GM21576 (cell line): ENCODE results near the gene TBCD.

ENCODE experiments used
- ATAC-seq: cut with Tn5 transposase; IDR thresholded peaks from one replicate; pipeline ENCODE4 v1.9.1; 2021; ENCODE audit warnings: mild to moderate bottlenecking, moderate library complexity; ENCODE audit not compliant: unreplicated experiment

TBCD gene

DNA sequence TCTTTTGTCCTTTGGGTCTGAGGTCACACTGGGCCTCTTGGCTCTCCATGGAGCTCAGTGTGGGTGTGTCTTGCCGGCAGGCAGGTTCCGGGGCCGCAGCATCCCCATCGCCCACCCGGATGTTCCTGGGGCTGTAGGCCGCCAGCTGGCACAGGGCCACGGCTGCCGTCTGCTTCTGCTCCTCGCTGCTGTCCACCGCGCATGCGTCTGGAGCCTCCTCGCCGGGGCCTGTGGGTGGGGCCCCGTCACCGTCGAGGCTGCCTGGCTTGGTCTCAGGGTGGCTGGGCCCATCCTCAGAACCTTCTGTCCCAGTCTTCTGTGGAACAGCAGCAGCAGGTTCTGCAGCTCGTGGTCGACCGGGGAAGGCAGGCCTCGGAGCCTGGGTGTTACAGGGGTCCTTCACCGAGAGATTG lies 78.4 kb downstream of the TBCD start:
- ATAC-seq = no peak

DNA sequence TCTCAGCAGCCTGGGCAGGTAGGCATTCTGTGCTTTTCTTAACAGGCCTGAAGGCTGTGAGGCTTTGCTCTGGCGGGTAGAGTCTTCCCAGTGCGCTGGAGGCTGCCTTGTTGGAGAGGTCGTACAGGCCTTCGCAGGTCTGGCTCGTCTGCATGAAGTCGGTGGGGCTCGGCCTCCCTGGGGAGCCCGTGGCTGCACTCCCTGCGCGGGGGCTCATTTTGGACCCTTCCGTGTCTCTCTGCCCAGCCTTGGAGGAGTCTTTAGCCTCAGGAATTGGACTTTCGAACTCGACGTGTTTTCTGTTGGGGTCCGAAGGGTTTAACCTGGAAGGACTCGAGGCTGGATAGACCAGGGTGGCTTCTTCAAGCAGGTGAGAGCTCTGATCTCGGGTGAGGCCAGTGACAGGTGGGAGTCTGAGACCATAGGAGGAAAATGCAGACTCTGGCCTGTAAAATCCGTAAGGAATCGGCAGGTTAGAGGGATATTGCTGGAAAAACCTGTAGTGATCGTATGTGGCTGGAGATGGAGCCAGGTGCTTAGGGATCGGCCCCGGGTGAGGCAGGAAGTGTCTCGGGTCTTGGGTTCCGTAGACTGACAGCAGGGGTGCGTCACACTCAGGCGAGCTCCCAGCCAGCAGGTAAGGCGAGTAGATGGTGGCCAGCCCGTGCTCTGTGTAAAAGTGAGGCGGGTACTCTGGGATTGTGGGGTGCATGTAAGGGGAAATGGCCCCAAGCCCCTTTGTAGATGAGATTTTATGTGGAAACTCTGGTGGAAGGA lies 79.4 kb downstream of the TBCD start:
- no peak for ATAC-seq

DNA sequence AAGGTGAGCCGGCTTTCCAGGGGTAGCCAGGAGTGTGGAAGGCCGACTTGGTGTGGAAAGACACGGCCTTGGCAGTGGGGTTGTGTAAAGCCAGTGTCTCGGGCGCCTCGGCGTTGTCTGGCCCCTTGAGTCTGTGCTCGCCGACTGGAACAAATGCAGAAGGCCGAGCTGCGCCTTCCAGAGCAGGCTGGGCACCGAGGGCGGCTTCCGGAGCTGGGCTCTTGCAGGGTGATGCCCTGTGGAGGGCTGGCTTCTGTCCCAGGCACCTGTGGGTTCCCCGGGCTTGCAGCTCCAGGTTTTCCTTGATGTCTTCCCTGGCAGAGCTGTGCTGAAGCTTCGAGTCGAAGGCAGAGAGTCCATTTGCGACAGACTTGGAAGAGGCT lies 79.9 kb downstream of the TBCD start:
- ATAC-seq = no peak

DNA sequence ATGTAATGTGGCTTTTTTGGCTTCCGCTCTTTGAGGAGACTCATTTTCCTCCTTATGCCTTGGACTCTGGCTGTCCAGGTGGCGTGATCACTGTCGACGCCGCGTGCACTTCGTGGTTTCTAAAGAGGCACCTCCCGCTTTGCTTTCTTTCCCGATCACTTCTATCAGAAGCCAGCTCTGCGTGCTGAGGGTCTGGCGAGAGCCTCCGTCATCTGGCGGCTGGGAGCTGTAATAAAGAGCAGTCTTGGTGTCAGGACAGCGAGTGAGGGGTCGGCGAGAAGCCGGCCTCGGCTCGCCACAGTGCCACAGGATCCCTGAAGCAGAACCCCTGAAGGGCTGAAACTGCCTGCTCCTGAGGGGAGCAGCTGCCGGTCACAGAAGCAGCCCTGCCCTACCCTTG lies 80.5 kb downstream of the TBCD start:
- ATAC-seq = no peak

DNA sequence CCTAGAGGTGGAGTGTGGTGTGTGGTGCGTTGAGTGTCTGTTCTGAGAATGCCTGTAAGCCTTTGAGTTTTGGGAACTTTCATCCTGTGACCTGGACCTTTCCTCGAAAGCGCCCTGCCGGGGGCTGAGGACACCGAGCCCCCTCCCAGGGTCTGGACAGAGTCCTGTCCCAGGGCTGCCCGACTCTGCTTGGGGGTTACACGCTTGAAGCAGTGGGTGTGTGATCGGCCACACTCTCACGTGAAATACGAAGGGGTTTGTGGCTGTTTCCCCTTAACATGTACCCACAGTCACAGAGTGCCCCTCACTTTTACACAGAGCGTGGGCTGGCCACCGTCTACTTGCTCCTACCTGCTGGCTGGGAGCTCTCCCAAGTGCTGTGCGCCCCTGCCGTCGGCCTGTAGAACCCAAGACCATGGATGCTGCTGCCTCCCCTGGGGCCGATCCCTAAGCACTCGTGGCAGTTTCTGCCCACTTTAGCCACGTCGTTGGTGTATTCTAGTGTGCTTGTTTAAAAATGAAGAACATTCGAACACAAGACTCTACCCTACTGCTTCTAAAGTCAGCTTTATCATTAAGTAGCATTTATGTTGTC lies 81.1 kb downstream of the TBCD start:
- ATAC-seq = no peak

DNA sequence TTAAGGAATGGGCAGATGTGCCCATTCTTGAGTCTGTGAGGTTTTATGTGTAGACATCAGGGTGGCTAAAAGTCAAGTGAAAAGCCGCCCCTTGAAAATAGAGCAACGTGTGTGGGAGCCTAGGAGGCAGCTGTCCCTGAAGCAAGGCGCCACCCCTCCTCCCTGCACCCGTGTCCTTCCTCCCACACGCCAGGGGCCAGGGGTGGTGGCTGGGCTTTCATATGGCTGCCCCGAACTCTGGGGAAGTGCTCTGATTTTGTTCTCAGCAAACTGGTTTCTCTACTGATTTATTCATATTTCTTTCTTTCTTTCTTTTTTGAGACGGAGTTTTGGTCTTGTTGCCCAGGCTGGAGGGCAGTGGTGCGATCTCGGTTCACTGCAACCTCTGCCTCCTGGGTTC lies 83.3 kb downstream of the TBCD start:
- no peak for ATAC-seq

DNA sequence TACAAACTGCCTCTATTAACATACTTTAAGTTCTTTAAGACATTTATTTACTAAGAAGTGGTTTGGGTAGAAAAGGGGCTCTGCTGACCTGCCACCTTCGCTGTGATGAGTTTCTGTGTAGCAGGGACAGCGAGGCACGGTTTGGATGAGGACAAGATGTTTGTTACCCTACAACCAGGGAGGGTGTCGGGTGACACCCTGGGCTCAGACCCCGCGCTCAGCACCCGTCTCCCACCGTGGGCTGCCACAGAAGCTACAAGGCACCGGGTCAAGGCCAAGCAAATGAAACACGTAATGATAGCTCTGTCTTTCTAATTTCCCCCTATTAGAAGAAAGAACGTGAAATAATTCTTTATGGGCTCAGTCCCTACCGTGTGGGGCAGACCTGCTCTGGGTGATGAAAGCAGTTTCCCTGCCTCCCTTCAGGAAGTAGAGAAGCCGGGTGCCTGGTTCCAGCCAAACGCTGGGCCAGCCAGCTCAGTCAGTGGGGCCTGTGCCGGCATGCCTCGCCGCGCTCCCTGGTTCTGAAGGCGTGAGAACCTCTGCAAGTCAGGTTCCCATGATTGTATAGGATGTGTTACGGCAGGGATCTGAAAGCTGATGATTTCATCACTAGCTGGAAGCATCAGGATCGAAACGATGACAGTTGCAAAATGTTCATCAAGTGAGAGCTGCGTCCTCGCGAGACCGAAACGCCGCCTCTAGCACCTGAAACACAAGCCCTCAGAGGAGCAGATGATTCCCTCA lies 84.1 kb downstream of the TBCD start:
- ATAC-seq = no peak

DNA sequence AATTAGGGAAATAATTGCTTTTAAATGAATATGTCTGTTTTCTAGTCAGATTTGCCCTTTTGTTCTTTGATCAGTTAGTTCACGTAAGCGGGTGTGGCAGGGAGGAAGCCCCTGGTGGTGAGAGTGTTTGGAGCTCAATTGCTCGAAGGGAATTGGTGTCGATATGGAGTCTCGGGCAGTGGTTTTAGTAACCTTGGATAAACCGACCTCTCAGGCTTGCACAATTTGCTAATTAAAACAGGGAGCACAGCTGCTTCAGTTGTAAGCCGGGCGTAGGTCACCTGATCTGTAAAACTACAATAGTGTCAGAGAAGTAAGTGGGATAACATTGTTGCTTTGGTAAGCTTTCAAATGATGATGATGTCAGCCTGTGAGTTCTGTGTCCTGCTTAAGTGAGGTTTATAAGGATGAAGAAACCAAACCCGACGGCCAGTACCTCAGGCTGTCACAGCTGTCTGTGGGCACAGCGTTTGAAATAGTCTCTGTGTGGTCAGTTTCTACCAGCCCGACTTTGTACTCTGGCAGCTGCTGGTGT lies 85.0 kb downstream of the TBCD start:
- ATAC-seq = no peak

DNA sequence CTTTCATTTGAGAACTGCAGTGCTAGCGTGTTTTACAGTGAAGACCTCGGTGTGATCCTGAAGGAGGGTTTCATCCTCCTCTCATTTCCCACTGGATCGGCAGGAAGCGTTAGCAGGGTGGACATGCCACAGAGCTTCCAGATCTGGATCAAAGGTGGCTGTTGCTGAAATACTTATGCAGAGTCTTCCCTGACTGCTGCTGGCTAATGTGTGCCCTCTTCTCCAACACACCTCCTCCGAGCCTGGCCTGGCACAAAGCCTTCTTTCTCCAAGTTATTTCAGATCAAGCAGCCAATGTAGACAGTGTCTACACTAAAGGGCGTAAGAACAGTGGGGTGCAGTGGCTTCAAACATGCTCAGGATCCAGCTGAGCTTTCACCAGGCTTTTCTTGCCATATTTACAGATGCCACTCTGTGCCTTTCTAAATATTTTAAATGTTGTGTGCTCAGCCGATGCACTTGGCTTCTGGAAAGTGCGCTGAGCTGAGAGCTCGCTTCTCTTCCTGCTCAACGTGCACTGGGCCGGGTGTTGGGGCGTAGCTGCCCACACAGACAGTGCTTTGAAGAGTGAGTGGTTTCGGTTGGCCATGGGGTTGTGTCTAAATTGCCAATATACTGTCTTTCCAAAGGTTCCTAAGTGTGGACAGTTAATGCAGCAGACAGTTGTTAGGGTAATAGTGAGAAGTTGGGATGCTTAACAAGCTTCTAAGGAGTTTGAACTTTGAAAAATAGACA lies 85.9 kb downstream of the TBCD start:
- ATAC-seq = no peak

DNA sequence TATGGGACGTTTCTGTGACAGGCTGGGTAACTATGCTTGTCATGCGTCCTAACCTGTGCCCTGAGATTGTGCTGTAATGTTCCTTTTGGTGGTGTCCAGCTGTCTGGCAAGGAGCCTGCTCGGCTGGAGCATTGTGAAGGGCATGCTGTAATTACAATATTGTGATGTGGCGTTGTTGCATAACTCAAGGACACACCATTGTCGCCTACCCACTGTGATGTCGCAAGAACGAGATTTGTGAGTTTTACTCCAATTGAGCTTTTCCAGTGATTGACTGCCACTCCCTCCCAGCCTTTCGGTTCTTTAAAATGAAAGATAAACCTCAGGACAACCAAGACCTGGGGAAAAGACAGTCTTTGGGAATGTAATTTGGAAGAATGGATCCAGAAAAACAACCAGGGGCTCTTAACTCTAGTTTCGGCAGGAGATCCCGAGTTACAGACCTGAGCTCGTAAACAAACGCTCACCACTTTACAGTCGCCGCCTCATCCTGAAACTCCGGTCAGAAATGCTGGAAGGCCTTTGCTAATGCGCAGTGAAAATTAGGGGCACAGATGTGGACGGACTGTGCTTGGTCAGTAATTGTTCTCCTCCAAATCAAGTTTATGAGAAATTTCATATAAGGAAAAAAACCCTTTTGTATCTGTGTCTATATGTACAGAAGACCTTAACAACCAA lies 86.7 kb downstream of the TBCD start:
- ATAC-seq = no peak

DNA sequence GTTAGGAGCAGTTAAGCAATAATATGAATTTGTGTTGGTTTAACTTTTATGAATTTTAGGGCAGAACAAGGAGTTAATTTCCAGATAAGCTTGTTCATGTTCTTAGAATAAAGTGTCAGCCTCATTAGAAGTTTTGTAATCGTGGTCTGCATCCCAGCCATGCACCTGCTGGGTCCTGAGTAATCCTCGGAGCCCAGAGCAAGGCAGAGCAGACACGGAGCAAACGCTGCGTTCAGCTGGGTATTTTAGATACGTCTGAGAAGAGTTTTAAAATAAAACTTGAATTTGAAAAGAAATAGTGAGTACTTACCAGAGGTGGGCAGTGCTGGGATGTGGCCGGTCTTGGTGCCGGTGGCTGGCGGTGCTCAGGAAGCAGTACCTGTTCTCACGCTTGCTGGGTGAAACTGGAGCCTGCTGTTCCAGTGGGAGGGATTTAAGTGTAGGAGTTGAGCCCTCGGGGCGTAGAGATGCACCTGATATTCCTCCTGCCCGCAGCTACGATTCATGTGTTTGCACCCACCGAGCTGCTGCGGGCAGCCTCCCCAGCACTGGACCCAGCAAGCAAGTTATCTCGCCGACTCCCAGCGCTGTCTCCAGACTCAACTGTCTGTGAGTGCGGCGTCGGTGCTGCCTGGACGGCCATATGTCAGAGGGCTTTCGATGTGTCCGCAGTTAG lies 87.9 kb downstream of the TBCD start, which contains the start of gene ZNF750:
ZNF750 (minus strand) TSS at position 406 of the 676 bp plus-strand sequence. CDS start 7,568 bp downstream, outside the sequence.
- no peak for ATAC-seq

DNA sequence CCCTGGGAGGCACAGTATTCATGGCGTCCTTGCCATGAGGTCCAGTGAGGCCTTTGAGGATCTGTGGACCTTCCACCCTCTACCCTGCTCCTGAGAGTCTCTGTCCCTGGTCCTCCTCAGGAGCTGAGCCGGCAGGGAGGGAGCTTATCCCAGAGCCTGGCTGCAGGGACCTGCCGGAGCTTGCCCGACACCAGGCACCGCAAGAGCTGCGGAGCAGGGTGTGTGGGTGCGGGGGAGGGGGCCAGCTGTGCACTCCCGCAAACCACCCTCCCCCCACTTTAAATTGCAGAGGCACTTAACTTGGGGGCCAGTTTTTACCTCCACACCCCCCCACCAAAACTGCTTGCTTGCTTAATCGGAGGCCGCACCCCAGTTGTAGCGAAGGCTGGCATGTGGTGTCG lies 88.6 kb downstream of the TBCD start:
- ATAC-seq = no peak

DNA sequence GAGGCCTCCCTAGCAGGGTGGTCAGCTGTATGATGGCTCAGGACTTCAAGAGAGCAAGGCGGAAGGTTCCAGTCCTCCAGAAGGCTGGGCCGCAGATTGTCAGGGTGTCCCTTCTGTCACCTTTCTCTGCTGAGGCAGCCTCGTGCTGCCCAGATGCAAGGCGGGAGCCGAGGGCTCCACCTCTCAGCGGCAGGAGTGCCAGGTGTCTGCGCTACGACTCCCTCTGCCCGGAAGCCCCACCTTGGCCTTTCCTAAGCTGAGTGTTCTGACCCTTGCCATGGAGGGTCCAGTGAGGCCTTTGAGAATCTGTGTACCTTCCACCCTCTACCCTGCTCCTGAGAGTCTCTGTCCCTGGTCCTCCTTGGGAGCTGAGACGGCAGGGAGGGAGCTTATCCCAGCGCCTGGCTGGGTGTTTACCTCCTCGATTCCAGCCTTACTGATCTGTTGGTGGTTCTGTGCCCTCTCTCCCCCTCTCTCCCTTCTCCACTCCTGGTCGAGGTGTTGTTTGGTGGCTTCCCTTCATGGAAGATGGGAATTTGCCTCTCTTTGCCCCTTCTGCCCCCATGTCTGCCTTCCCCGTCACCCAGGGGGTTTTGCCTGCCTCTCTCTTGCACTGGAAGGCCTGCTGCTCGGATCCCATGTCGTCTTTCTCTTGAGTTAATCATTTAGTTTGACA lies 90.2 kb downstream of the TBCD start:
- no peak for ATAC-seq

DNA sequence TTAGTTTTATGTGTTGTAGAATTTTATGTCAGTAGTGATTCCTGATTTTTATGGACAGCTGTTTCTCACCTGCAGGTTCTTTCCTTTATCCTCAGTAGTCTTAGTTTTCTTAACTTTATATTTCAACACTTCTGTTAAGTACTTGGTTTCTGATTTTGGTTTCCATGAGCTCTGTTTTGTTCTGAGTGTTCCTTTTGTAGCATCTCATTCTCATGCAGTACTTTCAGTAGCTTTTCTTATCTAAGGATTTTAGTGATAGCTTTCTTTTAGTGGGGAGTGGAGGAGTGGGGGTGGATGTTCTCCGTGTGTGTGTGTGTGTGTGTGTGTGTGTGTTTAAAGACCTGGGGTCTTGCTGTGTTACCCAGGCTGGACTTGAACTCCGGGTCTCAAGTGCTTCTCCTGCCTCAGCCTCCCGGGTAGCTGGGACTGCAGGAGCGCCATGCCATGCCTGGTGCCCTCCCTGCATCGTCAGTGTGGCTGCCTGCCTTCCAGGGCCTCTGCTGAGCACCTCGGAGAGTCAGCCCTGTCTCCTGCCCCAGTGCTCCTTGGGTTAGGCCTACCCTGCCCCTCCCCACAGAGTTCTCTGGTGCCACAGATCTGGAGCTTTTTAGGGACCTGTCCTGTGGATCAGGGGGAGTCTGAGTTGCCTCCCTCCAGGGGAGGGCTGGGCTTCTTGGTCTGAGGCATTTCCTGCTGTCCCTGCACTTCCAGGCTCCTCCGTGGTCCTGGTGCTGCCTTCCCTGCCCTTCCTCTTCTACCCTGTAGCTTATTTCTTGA lies 92.2 kb downstream of the TBCD start:
- no peak for ATAC-seq

DNA sequence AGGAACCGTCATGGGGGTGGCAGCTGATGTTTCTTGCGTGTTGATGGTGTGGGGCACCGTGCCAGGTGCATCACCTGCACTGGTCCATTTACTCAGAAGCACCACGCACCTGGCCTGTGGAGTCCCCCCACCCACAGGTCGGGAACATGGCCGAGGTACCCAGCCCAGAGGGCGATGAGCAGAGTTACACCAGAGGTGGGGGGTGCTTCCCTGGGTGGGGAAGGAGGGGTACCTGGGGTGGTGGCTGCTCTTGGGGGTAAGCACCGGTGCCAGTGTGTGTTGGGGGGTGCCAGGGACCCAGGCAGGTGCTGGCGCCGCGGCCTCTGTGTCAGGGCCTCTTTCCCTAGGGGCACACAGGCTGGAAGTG lies 92.9 kb downstream of the TBCD start:
- no peak for ATAC-seq

DNA sequence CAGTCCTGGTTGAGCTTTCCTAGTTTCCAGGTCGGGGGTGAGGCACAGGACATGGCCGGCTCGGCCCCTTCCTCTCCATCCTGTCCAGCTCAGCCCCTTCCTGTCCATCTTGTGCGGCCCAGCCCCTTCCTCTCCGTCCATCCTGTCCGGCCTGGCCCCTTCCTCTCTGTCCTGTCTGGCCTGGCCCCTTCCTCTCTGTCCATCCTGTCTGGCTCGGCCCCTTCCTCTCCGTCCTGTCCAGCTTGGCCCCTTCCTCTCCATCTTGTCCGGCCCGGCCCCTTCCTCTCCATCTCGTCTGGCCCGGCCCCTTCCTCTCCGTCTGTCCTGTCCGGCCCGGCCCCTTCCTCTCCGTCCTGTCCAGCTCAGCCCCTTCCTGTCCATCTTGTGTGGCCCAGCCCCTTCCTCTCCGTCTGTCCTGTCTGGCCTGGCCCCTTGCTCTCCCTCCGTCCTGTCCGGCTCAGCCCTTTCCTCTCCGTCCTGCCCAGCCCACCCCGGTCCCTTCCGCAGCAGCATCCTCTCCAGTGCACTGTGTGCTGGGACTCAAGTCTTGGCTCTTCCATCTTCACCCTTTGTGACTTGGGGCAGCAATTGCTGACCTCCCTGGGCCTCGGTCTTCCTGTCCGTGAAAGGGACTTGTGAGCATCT lies 93.4 kb downstream of the TBCD start:
- ATAC-seq = no peak

DNA sequence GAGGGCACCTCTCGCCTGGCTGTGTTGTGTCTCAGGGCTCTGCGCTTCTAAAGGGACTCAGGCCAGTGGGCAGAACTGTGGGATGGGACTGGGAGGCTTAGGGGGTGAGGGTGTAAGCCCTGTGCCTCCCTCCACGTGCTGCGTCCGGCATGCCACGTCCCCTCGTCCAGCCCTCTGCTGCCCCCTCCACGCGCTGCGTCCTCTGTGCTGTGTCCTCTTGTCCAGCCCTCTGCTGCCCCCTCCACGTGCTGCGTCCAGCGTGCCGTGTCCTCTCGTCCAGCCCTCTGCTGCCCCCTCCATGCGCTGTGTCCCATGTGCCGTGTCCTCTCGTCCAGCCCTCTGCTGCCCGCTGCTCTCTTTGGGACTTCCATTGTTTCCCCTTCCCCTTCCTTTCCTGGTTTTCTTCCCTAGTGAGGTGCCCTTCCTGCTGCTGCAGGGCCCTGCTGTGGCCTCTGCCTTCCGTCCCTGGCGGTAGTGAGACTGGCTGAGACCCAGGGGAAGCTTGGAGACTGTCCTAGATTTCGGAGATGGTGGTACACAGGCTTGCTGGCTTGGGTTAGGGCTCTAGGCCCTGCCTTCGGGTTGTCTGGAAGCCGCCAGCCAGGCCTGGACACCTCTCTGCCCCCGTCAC lies 94.3 kb downstream of the TBCD start:
- ATAC-seq = no peak
